ENCODE results near the gene LRRC23.

LRRC23 gene

DNA sequence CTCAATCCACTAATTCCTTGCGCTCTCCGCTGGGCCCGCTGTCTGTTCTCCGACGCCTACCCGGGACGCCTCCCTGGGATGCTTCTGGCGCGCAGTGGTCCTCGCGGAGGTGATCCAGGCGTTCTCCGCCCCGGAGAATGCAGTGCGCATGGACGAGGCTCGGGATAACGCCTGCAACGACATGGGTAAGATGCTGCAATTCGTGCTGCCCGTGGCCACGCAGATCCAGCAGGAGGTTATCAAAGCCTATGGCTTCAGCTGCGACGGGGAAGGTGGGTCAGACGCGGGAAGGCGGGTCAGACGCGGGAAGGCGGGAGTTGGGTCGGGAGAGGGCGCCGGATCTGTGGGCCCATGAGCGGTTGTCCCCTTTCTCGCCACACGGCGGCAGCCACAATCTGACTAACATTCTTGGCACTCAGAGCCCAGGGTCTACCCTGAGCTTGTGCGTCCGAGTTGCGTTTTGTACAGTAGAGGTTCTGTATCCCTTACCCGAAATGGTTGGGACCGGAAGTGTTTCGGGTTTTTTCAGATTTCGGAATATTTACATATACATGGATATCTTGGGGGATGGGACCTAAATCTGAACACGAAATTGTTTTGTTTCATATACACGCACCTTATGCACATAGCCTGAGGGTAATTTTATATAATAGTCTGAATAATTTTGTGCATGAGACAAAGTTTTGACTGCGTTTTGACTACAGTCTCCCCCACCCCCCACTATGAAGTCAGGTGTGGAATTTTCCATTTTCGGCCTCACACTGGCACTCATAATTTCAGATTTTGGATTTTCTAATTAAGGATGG lies 40.0 kb downstream of the LRRC23 start:
- DNase-seq (ENCODE audit: low spot score) = peak; percentile 97
- Histone ChIP-seq H3K4me3 (peak overlapping the region; percentile 78), H3K27ac (peak overlapping the region; percentile 91 to 94)
- TF ChIP-seq, protein P1, sequence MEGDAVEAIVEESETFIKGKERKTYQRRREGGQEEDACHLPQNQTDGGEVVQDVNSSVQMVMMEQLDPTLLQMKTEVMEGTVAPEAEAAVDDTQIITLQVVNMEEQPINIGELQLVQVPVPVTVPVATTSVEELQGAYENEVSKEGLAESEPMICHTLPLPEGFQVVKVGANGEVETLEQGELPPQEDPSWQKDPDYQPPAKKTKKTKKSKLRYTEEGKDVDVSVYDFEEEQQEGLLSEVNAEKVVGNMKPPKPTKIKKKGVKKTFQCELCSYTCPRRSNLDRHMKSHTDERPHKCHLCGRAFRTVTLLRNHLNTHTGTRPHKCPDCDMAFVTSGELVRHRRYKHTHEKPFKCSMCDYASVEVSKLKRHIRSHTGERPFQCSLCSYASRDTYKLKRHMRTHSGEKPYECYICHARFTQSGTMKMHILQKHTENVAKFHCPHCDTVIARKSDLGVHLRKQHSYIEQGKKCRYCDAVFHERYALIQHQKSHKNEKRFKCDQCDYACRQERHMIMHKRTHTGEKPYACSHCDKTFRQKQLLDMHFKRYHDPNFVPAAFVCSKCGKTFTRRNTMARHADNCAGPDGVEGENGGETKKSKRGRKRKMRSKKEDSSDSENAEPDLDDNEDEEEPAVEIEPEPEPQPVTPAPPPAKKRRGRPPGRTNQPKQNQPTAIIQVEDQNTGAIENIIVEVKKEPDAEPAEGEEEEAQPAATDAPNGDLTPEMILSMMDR (IDR thresholded peaks at IDR 0.05) = peak; percentile 52

DNA sequence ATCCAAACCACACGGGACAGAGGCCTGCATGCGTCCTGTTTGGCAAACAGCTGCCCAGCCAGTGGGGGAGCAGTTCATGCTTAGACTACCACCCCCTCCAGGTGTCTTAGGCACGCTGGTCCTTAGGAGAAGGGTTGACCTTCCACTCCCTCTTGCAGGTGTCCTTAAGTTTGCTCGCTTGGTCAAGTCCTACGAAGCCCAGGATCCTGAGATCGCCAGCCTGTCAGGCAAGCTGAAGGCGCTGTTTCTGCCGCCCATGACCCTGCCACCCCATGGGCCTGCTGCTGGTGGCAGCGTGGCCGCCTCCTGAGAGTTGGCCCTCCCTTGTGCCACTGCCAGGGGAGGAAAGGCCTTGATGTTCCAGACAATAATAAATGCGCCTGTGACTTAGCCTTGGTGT lies 41.0 kb downstream of the LRRC23 start:
- TF ChIP-seq, protein P1 (IDR thresholded peaks at IDR 0.05) = no peak
- H3K27ac ChIP-seq = peak overlapping the region in 1 of 2 donors; percentile 94
- DNase-seq (ENCODE audit: low spot score) = no peak
- peak overlapping the region; percentile 78 for H3K4me3 ChIP-seq

DNA sequence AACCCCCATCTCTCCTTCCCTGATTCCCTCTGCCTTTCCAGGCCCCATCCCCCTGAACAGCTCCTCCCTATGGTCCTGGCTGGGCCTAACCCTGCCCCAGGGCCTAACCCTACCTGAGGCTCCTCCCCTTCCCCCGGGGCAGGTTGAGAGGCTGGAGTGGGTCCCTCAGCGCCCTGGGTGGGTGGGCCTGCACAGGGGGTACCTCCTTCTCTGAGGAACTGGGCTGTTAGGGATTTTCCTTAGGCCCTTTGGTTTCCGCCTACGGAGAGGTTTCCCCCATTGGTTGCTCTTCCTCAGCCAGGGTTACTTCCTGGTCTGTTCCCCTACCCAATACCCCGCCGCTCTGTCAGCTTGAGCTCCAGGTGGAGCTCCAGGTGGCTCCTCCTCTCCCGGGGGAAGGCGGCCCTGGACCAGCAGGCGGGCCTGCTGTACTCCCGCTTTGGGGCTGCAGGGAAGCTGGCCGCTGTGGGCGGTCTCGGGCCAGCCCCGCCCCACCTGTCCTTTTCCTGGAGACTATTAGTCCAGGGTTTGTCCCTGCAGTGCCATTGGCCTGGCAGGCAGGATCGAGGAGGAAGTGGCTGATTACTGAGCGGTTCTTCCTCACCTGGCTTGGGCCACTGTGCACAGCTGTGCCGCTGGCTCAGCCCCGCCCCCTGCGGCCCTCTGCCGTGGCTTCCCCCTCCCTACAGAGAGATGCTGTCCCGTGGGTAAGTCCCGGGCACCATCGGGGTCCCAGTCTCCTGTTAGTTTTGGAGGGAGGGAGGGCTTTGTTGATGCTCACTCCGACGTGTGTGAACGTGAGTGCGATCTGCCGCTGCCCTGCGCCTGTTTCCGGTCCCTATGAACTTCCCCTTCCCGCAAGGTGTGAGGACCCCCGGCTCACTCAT lies 41.7 kb downstream of the LRRC23 start:
- TF ChIP-seq, protein P1 (IDR thresholded peaks at IDR 0.05) = no peak
- H3K4me3 ChIP-seq = peak overlapping the region; percentile 45
- peak overlapping the region in 1 of 2 donors; percentile 94 for H3K27ac ChIP-seq
- DNase-seq (ENCODE audit: low spot score) = no peak

DNA sequence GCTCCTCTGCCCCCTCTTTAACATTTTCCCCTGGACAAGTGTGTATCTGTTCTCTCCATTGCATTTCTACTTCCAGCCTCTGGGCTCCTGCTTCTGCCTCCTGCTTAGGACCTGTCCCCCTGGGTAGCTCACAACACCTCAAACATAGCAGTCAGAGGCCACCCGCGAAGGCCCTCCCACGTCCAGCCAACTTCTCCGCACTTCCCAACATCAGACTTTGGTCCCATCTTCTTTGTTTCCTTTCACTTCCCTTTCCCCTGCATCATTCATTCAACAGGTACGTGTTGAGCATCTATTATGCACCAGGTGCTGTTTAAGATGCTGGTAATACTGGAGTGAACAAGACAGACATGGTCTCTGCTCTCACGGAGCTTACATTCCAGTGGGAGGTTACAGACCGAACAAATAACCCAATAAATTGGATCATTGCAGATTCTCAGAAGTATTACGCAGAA lies 42.3 kb downstream of the LRRC23 start:
- no peak for DNase-seq (ENCODE audit: low spot score)
- TF ChIP-seq, protein P1 (IDR thresholded peaks at IDR 0.05) = no peak
- H3K4me3 ChIP-seq = peak overlapping the region; percentile 45
- H3K27ac ChIP-seq = peak overlapping the region in 1 of 2 donors; percentile 94

DNA sequence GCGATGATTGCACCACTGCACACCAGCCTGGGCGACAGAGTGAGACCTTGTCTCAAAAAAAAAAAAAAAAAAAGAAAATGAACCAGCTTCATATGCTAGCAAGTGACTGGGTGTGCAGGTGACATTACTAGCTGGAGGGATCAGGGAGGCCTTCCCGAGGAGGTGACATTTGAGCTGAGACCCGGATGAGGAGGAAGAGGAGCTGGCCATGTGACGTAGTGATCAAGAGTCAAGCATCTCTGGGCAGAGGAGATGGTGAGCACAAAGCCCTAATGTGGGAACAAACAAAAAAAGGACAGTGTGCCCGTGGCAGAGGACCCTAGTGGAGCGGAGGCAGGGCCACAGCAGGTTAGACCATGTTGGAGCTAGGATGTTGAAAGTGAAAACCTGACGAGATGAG lies 43.0 kb downstream of the LRRC23 start:
- DNase-seq (ENCODE audit: low spot score) = no peak
- TF ChIP-seq, protein P1 (IDR thresholded peaks at IDR 0.05) = no peak
- H3K4me3 ChIP-seq = no peak overlapping the region
- H3K27ac ChIP-seq = no peak overlapping the region

DNA sequence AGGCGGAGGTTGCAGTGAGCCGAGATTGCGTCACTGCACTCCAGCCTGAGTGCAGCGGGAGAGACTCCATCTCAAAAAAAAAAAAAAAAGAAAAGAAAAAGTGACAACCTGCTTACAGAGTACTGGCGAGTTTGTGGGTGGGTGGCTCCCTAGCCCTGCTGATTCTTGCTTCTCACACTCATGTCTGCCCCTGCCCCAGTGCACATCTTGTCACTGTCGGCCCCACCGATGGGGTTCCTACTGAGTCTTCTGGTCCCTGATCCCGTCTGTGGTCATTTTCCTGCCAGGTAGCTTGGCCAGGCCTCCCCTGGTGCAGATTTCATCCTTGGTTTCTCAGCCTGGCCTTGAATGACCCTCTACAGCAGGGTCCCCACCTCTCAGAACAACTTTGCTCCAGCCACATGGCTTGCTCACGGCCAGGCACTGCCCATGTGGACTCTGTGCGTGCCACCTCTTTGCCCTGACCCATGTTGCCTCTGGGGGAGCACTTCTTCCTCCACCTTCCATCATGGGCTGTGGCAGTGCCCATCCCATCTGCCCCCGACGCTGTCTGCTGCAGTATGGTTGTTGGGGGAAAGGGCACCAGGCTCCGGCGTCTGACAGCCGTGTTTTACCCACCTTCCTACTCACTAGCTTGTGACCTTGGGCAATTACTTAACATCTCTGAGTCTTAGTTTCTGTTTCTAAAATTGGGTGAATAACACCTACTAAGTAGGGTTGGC lies 44.4 kb downstream of the LRRC23 start:
- no peak overlapping the region for H3K4me3 ChIP-seq
- TF ChIP-seq, protein P1 (IDR thresholded peaks at IDR 0.05) = no peak
- no peak for DNase-seq (ENCODE audit: low spot score)
- no peak overlapping the region for H3K27ac ChIP-seq
